HG02759 (cell line): ENCODE data around the gene HNRNPU.
A peak's percentile ranks its signal among the peaks of the same experiment; 100 is the strongest.

Source experiments
- ATAC-seq: cut with Tn5 transposase; IDR thresholded peaks from one replicate; pipeline ENCODE4 v1.9.1; 2021; ENCODE audit warnings: mild to moderate bottlenecking, moderate library complexity; ENCODE audit not compliant: unreplicated experiment

Gene HNRNPU

GRCh38 chr1:244810221-244810620, 54.1 kb downstream of the HNRNPU start:
- no peak for ATAC-seq

GRCh38 chr1:244807138-244807537, 57.2 kb downstream of the HNRNPU start:
- ATAC-seq = no peak

GRCh38 chr1:244804841-244805240, 59.5 kb downstream of the HNRNPU start:
- ATAC-seq = no peak

- no peak for ATAC-seq
These were observed 61.6 kb downstream of the HNRNPU start for GRCh38 chr1:244802556-244803239.

GRCh38 chr1:244802041-244802440, 62.3 kb downstream of the HNRNPU start:
- ATAC-seq = no peak

- ATAC-seq = peak; percentile 81
These were observed 63.1 kb downstream of the HNRNPU start for GRCh38 chr1:244801246-244801645.

GRCh38 chr1:244800821-244801220, 63.5 kb downstream of the HNRNPU start:
- no peak for ATAC-seq
